GM23338 (cell line): ENCODE measurements around the gene EEPD1. TPM values are rescaled to one million over a fixed set of nuclear protein-coding genes. Genes with fewer than 3 reads are reported as not detected.

ENCODE experiments used
- ATAC-seq: fragments of 200-7000 bp; cut with Tn5 transposase; 3 replicates; pipeline ENCODE4 v1.9.1; 2020
- DNase-seq: peaks from one replicate; pipeline ENCODE4 v3.0.0-alpha.2; 2015; ENCODE audit warnings: low spot score
- H2AFZ ChIP-seq: fragments of 200-600 bp; sonication (generic); 2 replicates; pipeline ENCODE4 v1.8.0; 2016; ENCODE audit warnings: antibody characterized with exemption, mild to moderate bottlenecking, moderate library complexity
- H3F3A ChIP-seq: fragments of 200-600 bp; sonication (generic); replicated peaks from 2 replicates; pipeline ENCODE4 v1.8.0; 2017; ENCODE audit warnings: antibody characterized with exemption, mixed run types, low read depth
- H3K27ac ChIP-seq: fragments of 200-600 bp; sonication (generic); 2 replicates; pipeline ENCODE4 v1.6.1; 2016; ENCODE audit warnings: low read depth
- H3K27me3 ChIP-seq: fragments of 200-600 bp; sonication (generic); 2 replicates; pipeline ENCODE4 v1.8.0; 2016; ENCODE audit warnings: mild to moderate bottlenecking, mixed run types, moderate library complexity; ENCODE audit not compliant: insufficient read depth
- H3K36me3 ChIP-seq: fragments of 200-600 bp; sonication (generic); 2 replicates; pipeline ENCODE4 v1.8.0; 2016; ENCODE audit warnings: mild to moderate bottlenecking; ENCODE audit not compliant: insufficient read depth
- H3K4me1 ChIP-seq: fragments of 200-600 bp; sonication (generic); 2 replicates; pipeline ENCODE4 v1.8.0; 2016; ENCODE audit warnings: mild to moderate bottlenecking, moderate library complexity; ENCODE audit not compliant: insufficient read depth
- H3K4me2 ChIP-seq: fragments of 200-600 bp; sonication (generic); 2 replicates; pipeline ENCODE4 v1.7.1; 2017; ENCODE audit warnings: mixed run types
- H3K4me3 ChIP-seq: fragments of 200-600 bp; sonication (generic); 2 replicates; pipeline ENCODE4 v1.6.1; 2016; ENCODE audit warnings: mixed run types
- H3K79me2 ChIP-seq: fragments of 200-600 bp; sonication (generic); replicated peaks from 2 replicates; pipeline ENCODE4 v1.8.0; 2017; ENCODE audit warnings: mild to moderate bottlenecking; ENCODE audit not compliant: insufficient read depth
- H3K9me2 ChIP-seq: fragments of 200-600 bp; sonication (generic); 2 replicates; pipeline ENCODE4 v1.8.0; 2017; ENCODE audit not compliant: insufficient read depth
- H4K20me1 ChIP-seq: fragments of 200-600 bp; sonication (generic); replicated peaks from 2 replicates; pipeline ENCODE4 v1.8.0; 2017; ENCODE audit warnings: mild to moderate bottlenecking; ENCODE audit not compliant: insufficient read depth
- H3K27ac Mint-ChIP-seq: 2 replicates; pipeline ENCODE4 v1.8.0; 2020; ENCODE audit warnings: inconsistent platforms, mild to moderate bottlenecking, moderate library complexity, mixed read lengths
- H3K27me3 Mint-ChIP-seq: 3 replicates; pipeline ENCODE4 v1.8.0; 2022; ENCODE audit warnings: low read depth, mild to moderate bottlenecking, moderate library complexity, mixed read lengths, inconsistent platforms; ENCODE audit not compliant: insufficient read depth, poor library complexity
- H3K36me3 Mint-ChIP-seq: 3 replicates; pipeline ENCODE4 v1.8.0; 2021; ENCODE audit warnings: low read depth, mild to moderate bottlenecking, inconsistent platforms, moderate library complexity, mixed read lengths
- H3K4me1 Mint-ChIP-seq: 3 replicates; pipeline ENCODE4 v1.8.0; 2020; ENCODE audit warnings: mild to moderate bottlenecking, inconsistent platforms, mixed read lengths
- H3K4me3 Mint-ChIP-seq: 3 replicates; pipeline ENCODE4 v1.8.0; 2021; ENCODE audit warnings: moderate library complexity, mild to moderate bottlenecking, inconsistent platforms, mixed read lengths
- H3K9me3 Mint-ChIP-seq: 3 replicates; pipeline ENCODE4 v1.8.0; 2020; ENCODE audit warnings: moderate library complexity, mild to moderate bottlenecking, inconsistent platforms, mixed read lengths
- CTCF ChIP-seq, 2 experiments: fragments of 200-600 bp in 1 of 2; sonication (generic) in 1 of 2; conservative IDR thresholded peaks; 2 replicates each; pipeline versions ENCODE4 v1.5.1 to v1.6.1; 2016 to 2017; ENCODE audit warnings: antibody characterized with exemption in 2 of 2, low read depth in 2 of 2, mild to moderate bottlenecking in 2 of 2, moderate library complexity in 1 of 2
- NANOG ChIP-seq: IDR thresholded peaks from 2 replicates; pipeline ENCODE4 v1.6.1; 2016; ENCODE audit warnings: antibody characterized with exemption, borderline replicate concordance
- POLR2AphosphoS5 ChIP-seq: IDR thresholded peaks from 2 replicates; pipeline ENCODE4 v1.6.1; 2016; ENCODE audit warnings: antibody characterized with exemption, low read depth
- REST ChIP-seq: IDR thresholded peaks from one replicate; pipeline ENCODE4 v1.6.1; 2018; ENCODE audit warnings: antibody characterized with exemption; ENCODE audit not compliant: unreplicated experiment
- STAT1 ChIP-seq: IDR thresholded peaks from one replicate; pipeline ENCODE4 v1.6.1; 2016; ENCODE audit warnings: antibody characterized with exemption; ENCODE audit not compliant: unreplicated experiment
- ZNF331 ChIP-seq: fragments of 250-450 bp; sonication (Bioruptor Pico); IDR thresholded peaks from 2 replicates; pipeline ENCODE4 v1.5.0; 2020; ENCODE audit warnings: low read depth, mild to moderate bottlenecking, moderate library complexity
- polyA plus RNA-seq: library from polyadenylated mRNA; unstranded; fragments of >200 nt; fragmentation: Nextera tagmentation; extraction: Ambion mirVana; gene quantifications from 2 replicates; pipeline ENCODE4 v1.2.1, GENCODE V29; 2016
- total RNA-seq: library from RNA; depleted of rRNA; stranded (reverse); fragments of >200 nt; shearing (Covaris generic); gene quantifications from 2 replicates; pipeline ENCODE4 v1.2.3, GENCODE V29; 2014

The EEPD1 gene
- total and polyA plus RNA-seq, 2 experiments from 2014 or later: 4.1 to 17.1 TPM

GRCh38 chr7:36210291-36210922 lies 57.4 kb downstream of the EEPD1 start (continued):
- TF ChIP-seq CTCF (conservative IDR thresholded peaks at IDR 0.05; ENCODE audit: low read depth in 2 of 2) (no peak), STAT1 (no peak), REST (no peak)

GRCh38 chr7:36214608-36215456 lies 61.8 kb downstream of the EEPD1 start:
- peak; percentile 57 for DNase-seq
- Mint-ChIP-seq H3K9me3 (no peaks in the 10 kb centered on the region; the same call in 2 of the 3 replicates), H3K27ac (no peak overlapping the region)
- TF ChIP-seq ZNF331 (no peak), POLR2AphosphoS5 (no peak), STAT1 (no peak), NANOG (no peak), REST (no peak), CTCF (conservative IDR thresholded peaks at IDR 0.05; ENCODE audit: low read depth in 2 of 2) (no peak)

More at GRCh38 chr7:36214608-36215456, 61.8 kb downstream of the EEPD1 start:
- H3K36me3 Mint-ChIP-seq: peaks cover 6% of the 10 kb centered on the region; the same call in 2 of the 3 replicates
- peaks cover 28% of the 10 kb centered on the region for H3K4me1 ChIP-seq
- peaks cover 45% of the 10 kb centered on the region for H3K4me1 Mint-ChIP-seq
- H2AFZ ChIP-seq: no peak overlapping the region
- H3K4me3 Mint-ChIP-seq: no peak overlapping the region
- peaks cover 7% of the 10 kb centered on the region for H3K27me3 Mint-ChIP-seq
- peak overlapping the region; percentile 22 for H3K4me2 ChIP-seq
- peak; percentile 75 for ATAC-seq
- H3K36me3 ChIP-seq: no peaks in the 10 kb centered on the region
- no peaks in the 10 kb centered on the region for H3F3A ChIP-seq
- no peaks in the 10 kb centered on the region for H3K27me3 ChIP-seq
- H3K27ac ChIP-seq: no peak overlapping the region
- H4K20me1 ChIP-seq: no peaks in the 10 kb centered on the region; the same call in 1 of the 2 replicates
- H3K4me3 ChIP-seq: no peak overlapping the region
- H3K79me2 ChIP-seq: no peaks in the 10 kb centered on the region
- H3K9me2 ChIP-seq: no peaks in the 10 kb centered on the region
